Muscle of leg (tissue), 11 donors: ENCODE data around the gene RAD21L1. TPM values are rescaled to one million over a fixed set of nuclear protein-coding genes. Genes with fewer than 3 reads are reported as not detected.

Source experiments
- DNase-seq: peaks from one replicate; pipeline ENCODE4 v3.0.0; 2013
- H3K27ac ChIP-seq: one replicate; pipeline ENCODE4 v1.5.1; 2013; ENCODE audit warnings: mild to moderate bottlenecking, low read length, control low read depth
- H3K27me3 ChIP-seq: one replicate; pipeline ENCODE4 v1.6.1; 2013; ENCODE audit warnings: low read length; ENCODE audit not compliant: control insufficient read depth, insufficient read depth
- H3K36me3 ChIP-seq: one replicate; pipeline ENCODE4 v1.6.1; 2013; ENCODE audit warnings: low read length; ENCODE audit not compliant: control insufficient read depth, insufficient read depth
- H3K4me1 ChIP-seq: one replicate; pipeline ENCODE4 v1.6.1; 2013; ENCODE audit warnings: low read length; ENCODE audit not compliant: control insufficient read depth, insufficient read depth
- H3K4me3 ChIP-seq: one replicate; pipeline ENCODE4 v1.5.1; 2013; ENCODE audit warnings: low read length, control low read depth
- H3K9me3 ChIP-seq: replicated peaks from 2 replicates; pipeline ENCODE4 v1.6.1; 2013; ENCODE audit warnings: low read depth, low read length; ENCODE audit not compliant: control insufficient read depth
- whole genome bisulfite sequencing: methylation state at CpG from one replicate; pipeline ENCODE4 v1.1.5; 2013; ENCODE audit warnings: missing lambda C conversion rate; ENCODE audit not compliant: insufficient coverage; 5-methylcytosine and 5-hydroxymethylcytosine counted together
- polyA plus RNA-seq, 8 donors: library from polyadenylated mRNA; unstranded; fragments of 120-200 nt; gene quantifications; one replicate each; pipeline versions ENCODE4 v1.2.1 to v1.2.3, GENCODE V29; 2013; ENCODE audit warnings: inconsistent platforms in 1 of 8, low replicate concordance in 1 of 8; ENCODE audit not compliant: insufficient read length in 8 of 8, insufficient read depth in 1 of 8
- total RNA-seq: library from RNA; stranded (reverse); fragments of 120-200 nt; gene quantifications from one replicate; pipeline ENCODE4 v1.2.4, GENCODE V29; 2013

RAD21L1 gene
- total and polyA plus RNA-seq, 9 donors: not detected

DNA sequence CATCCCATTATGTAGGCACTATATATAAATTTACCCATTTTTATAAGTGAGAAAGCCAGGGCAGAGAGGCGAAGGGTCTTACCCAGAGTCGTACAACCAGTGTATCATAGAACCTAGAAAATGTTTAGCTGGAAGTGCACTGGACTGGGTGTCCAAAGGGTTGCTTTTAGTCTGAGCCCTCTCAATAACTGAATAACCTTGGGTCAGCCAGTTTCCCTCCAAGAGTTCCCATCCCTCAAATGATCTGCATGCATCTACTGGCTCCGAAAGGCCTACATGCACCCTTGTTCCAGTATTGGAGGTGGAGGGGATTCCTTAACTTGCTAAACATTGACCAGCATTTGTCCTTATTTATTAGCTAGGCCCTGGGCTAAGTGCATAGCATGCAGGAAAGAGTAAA, 44.0 kb downstream of the RAD21L1 start:
- Histone ChIP-seq H3K4me1 (peaks cover 35% of the 10 kb centered on the region), H3K9me3 (no peaks in the 10 kb centered on the region), H3K27ac (no peak overlapping the region), H3K36me3 (no peaks in the 10 kb centered on the region), H3K4me3 (no peak overlapping the region), H3K27me3 (no peaks in the 10 kb centered on the region)
- no CpG with 5 or more reads among the region's 3 CpGs for WGBS
- no peak for DNase-seq

DNA sequence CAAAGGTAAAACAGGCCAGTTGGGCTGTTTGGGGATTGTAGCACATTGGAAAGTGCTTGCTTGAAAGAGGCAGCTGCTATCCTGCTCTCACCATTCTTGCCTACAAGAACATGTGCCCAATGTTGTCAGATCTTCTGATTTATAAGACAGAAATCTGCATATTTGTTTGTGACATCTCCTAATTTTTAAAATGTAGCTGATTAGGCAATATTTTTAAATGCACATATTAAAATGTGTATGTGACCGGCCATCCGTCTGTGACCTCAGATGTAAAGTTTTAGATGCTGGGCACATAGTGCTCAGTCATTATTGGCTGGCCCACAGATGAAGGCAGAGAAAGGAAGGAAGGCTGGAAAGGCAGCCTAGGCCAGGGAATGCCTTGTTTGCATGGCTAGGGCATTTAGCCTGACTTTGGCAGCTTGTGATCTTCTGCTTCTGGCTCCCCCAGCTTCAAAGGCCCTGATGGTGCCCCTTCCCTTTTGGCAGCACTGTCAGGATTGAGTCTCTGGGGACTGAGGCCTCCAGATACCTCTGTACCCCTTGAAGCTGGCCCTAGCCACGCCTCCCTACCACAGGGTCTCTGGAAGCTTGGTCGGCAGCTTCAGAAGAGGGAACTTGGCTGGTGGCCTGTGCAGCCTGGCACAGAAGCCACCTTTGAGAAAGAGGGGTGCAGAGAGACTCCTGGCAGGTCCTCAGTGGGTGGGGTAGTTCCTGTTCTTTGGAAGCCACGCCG, 46.7 kb downstream of the RAD21L1 start:
- Histone ChIP-seq H3K27me3 (no peaks in the 10 kb centered on the region), H3K9me3 (no peaks in the 10 kb centered on the region), H3K4me3 (no peak overlapping the region), H3K27ac (peak overlapping the region; percentile 17), H3K4me1 (peaks cover 28% of the 10 kb centered on the region), H3K36me3 (no peaks in the 10 kb centered on the region)
- WGBS: no CpG with 5 or more reads among the region's 6 CpGs
- no peak for DNase-seq

DNA sequence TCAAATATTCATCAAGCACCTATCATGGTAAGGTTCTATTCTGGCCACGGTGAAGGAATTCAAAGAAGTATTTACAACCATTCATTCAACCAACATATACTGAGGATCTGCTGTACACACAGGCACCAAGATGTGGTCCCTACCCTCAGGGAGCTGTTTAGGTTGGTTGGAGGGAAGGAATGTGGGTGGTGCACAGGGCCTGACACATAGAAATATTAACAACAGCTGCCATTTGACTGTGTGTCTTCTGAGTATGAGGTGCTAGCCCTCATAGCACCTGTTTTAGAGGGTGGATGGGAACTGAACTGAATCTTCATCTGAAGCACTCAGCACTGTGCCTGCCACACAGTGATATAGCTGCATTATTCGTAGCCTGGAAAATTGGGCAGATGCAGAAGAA, 47.5 kb downstream of the RAD21L1 start:
- no peaks in the 10 kb centered on the region for H3K36me3 ChIP-seq
- H3K9me3 ChIP-seq: no peaks in the 10 kb centered on the region
- H3K4me3 ChIP-seq: no peak overlapping the region
- H3K27ac ChIP-seq: no peak overlapping the region
- no peaks in the 10 kb centered on the region for H3K27me3 ChIP-seq
- WGBS: 67% methylated on average over 1 of the region's 2 CpGs
- DNase-seq: peak; percentile 41
- H3K4me1 ChIP-seq: peaks cover 28% of the 10 kb centered on the region

DNA sequence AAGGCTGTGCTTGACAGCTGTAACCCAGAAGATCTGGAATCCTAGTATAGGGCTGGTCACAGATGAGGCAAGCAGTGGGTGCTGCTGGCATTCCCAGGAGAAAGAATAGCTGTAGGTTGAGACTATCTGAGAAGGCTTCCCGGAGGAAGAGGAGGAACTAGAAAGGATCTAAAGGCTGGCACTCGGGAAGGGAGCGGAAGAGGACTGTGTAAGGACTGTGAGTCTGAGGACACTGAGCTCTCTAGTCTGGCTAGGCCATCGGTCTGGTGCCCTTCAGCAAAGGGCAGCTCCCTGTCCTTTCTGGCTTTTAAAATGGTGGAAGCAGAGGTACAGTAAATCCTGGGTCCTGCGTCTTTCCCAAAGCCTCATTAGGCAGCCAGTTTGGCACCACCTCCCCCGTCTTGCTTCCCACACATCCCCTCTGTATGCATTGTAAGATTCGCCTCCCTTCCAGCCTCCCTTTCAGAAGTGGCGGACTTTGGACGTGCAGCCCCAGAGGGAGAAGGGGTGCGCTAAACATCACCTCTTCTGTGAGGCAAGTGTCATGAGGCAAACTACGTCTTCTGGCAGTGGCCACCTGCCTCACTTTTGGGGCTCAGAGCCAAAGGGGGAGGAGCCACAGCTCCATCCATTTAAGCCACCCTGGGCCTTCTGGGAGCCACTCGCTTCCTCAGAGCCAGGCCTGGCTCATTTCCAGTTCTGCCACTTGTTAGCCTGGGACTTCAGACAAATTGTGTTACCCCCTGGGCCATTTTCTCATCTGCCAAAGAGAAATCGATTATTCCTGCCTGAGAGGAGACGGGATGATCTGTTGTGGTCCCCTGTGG, 48.9 kb downstream of the RAD21L1 start:
- Histone ChIP-seq H3K4me3 (no peak overlapping the region), H3K9me3 (no peaks in the 10 kb centered on the region), H3K4me1 (peaks cover 28% of the 10 kb centered on the region), H3K27ac (no peak overlapping the region), H3K27me3 (no peaks in the 10 kb centered on the region), H3K36me3 (no peaks in the 10 kb centered on the region)
- no peak for DNase-seq
- WGBS: 76% methylated on average over 12 of the region's 14 CpGs

DNA sequence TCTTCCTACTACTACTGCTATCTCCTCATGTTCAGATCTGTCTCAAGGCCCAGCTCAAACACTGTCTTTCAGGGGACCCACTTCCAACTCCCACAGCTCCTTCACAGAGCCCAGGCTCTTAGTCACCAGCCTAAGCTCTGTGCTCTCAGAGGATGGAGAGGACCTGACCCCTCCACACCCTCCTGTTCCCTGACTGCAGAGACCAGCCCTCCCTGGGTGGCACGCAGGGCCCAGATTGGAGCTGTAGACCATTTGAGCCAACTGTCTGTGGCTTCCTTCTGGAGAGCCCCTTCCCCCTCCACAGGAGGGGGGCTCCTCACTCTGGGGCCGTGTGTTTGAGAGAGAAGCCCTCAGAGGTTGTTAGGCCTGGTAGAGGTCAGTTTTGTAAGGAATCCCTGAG, 50.1 kb downstream of the RAD21L1 start:
- H3K4me3 ChIP-seq: no peak overlapping the region
- peaks cover 28% of the 10 kb centered on the region for H3K4me1 ChIP-seq
- no peak overlapping the region for H3K27ac ChIP-seq
- H3K36me3 ChIP-seq: no peaks in the 10 kb centered on the region
- no CpG with 5 or more reads among the region's 2 CpGs for WGBS
- no peak for DNase-seq
- no peaks in the 10 kb centered on the region for H3K9me3 ChIP-seq
- no peaks in the 10 kb centered on the region for H3K27me3 ChIP-seq

DNA sequence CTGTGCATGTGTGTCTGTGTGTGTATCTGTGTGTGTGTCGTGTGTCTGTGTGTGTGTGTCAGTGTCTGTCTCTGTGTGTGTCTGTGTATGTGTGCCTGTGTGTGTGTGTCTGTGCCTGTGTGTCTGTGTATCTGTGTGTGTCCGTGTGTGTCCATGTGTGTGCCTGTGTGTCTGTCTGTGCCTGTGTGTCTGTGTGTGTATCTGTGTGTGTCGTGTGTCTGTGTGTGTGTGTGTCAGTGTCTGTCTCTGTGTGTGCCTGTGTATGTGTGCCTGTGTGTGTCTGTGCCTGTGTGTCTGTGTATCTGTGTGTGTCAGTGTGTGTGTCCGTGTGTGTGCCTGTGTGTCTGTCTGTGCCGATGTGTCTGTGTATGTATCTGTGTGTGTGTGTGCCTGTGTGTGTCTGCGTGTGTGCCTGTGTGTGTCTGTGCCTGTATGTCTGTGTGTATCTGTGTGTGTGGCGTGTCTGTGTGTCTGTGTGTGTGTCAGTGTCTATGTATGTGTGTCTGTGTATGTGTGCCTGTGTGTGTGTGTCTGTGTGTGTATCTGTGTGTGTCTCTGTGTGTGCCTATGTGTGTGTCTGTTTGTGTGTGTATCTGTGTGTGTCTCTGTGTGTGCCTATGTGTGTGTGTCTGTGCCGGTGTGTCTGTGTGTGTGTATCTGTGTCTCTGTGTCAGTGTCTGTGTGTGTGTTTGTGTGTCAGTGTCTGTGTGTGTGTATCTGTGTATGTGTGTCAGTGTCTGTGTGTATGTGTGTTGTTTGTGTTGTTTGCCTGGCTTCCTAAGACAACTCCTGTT, 51.9 kb downstream of the RAD21L1 start:
- H3K4me3 ChIP-seq: no peak overlapping the region
- no peaks in the 10 kb centered on the region for H3K27me3 ChIP-seq
- no peak for DNase-seq
- H3K27ac ChIP-seq: no peak overlapping the region
- H3K9me3 ChIP-seq: no peaks in the 10 kb centered on the region
- H3K36me3 ChIP-seq: no peaks in the 10 kb centered on the region
- 99% methylated on average over 6 of the region's 8 CpGs for WGBS
- peaks cover 21% of the 10 kb centered on the region for H3K4me1 ChIP-seq

DNA sequence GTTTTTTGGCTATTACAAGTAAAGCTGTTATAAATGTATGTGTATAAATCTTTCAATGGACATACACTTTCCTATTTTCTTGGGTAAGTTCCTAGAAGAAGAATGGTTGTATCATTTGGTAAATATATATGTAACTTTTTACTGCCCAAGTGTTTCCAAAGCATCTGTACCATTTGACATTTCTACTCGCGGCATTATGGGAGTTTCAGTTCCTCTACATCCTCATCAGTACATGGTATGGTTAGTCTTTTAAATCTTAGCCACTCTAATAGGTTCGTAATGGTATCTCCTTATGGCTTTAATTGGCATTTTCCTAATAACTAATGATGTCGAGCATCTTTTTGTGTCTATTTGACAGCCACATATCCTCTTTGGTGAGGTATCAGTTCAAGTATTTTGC, 53.1 kb downstream of the RAD21L1 start:
- H3K4me1 ChIP-seq: peaks cover 14% of the 10 kb centered on the region
- DNase-seq: no peak
- no peak overlapping the region for H3K27ac ChIP-seq
- no peaks in the 10 kb centered on the region for H3K9me3 ChIP-seq
- no peaks in the 10 kb centered on the region for H3K36me3 ChIP-seq
- WGBS: no CpG with 5 or more reads among the region's 4 CpGs
- no peak overlapping the region for H3K4me3 ChIP-seq
- H3K27me3 ChIP-seq: no peaks in the 10 kb centered on the region

DNA sequence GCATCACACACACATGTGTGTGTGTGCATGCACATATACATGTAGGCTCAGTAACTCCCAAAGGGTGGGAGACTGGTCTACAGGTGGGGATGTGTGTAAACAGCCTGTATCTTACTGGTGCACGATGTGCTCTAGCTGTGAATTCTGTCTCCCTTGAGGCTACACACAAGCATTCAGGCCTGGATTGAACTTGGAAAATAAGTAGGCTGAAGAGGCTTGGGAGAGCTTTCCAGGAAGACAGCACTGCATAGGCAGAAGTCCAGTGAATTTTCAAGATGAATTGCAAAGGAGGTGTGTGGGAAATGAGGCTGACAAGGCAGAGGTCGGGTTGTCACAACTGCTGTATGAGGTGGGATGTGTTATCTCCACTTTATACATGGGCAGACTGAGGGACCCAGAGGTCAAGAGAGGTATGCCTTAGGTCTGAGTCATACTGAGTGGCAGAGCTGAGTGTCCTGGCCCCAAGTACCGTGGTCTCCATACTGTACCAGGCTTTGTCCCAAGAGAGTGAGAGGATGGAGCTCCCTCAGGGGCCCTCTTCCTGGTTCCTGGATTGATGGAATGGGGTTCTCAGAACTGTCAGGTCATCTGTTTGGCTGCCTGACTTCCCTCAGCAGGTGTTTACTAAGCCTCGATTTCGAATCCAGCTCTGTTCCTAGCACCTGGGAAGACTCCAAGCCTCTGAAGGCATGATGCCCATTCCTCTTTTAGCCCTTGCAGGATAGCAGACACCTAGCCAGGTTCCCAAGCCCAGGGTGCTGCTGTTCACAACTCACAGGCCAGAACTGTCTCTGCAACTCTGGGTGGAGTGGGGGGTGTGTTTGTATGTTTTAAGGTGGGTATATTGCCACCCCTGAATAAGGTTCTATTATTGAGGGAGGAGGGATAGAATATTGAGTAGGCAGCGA, 54.6 kb downstream of the RAD21L1 start:
- Histone ChIP-seq H3K9me3 (no peaks in the 10 kb centered on the region), H3K4me3 (no peak overlapping the region), H3K4me1 (peaks cover under 1% of the 10 kb centered on the region), H3K27me3 (no peaks in the 10 kb centered on the region), H3K36me3 (no peaks in the 10 kb centered on the region), H3K27ac (no peak overlapping the region)
- no peak for DNase-seq
- 53% methylated on average over 3 of the region's 6 CpGs for WGBS

DNA sequence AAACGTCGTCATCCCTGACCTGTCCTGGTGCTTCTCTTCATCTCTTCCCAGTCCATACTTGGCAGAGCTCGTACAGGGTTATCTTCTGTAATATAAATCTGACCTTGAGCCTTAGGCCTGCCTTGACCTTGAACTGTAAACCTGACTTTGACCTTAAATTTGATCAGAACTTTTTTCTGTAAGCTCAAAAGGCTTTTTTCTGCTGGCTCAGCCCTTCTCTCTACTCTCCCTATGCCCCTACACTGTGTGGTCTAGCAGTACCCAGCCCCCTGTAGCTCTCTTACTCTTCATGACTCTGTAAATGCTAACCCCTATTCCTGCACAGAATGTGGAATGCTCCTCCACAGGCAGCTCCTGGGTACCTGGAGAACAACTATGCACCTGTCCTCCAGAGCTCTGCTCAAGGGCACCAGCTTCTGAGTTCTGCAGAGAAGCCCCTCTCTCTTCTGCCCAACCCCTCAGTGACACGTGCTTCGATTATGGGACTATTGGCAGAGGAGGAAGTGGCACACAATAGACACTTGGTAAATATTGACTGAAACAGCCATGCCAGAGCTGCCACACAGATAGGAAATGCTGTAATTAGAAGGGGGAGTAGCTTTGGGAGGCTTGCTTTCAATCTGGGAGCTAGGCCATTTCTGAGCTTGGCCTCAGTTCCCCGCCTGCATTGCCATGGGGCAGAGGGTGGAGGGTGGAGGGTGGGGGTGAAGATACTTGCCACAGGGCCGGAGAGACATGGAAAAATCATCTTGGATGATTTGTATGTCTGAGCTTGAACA, 55.6 kb downstream of the RAD21L1 start:
- Histone ChIP-seq H3K4me1 (peaks cover 3% of the 10 kb centered on the region), H3K36me3 (no peaks in the 10 kb centered on the region), H3K27ac (no peak overlapping the region), H3K27me3 (no peaks in the 10 kb centered on the region), H3K4me3 (no peak overlapping the region), H3K9me3 (no peaks in the 10 kb centered on the region)
- 62% methylated on average over 5 of the region's 7 CpGs for WGBS
- DNase-seq: no peak
